ENCODE data around the gene ATOH8. TPM values are rescaled to one million over a fixed set of nuclear protein-coding genes. Genes with fewer than 3 reads are reported as not detected.

Gene ATOH8
- polyA plus RNA-seq, 2 of the 4 experiments (the other 2 are of a cell fraction): 1.8 to 20.0 TPM

GRCh38 chr2:85779641-85780315, 26.0 kb downstream of the ATOH8 start:
- Histone ChIP-seq H3K4me1 (no peaks in the 10 kb centered on the region), H3K4me2 (no peak overlapping the region), H3K27ac (no peak overlapping the region), H3K9me3 (no peaks in the 10 kb centered on the region), H3K4me3 (no peak overlapping the region)
- no peak for TF ChIP-seq FOSL2 (IDR thresholded peaks at IDR 0.05)
- TF ChIP-seq FOSL2 (CRISPR knock-in tag; IDR thresholded peaks at IDR 0.05): no peak
- no peak for TF ChIP-seq JUNB (IDR thresholded peaks at IDR 0.05)
- no peak for TF ChIP-seq FOXS1 (CRISPR knock-in tag; IDR thresholded peaks at IDR 0.05)
- no peak for TF ChIP-seq KDM1A (IDR thresholded peaks at IDR 0.05; ENCODE audit: low read depth)
- TF ChIP-seq, protein P1, sequence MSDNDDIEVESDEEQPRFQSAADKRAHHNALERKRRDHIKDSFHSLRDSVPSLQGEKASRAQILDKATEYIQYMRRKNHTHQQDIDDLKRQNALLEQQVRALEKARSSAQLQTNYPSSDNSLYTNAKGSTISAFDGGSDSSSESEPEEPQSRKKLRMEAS (IDR thresholded peaks at IDR 0.05): no peak
- TF ChIP-seq, protein P2, sequence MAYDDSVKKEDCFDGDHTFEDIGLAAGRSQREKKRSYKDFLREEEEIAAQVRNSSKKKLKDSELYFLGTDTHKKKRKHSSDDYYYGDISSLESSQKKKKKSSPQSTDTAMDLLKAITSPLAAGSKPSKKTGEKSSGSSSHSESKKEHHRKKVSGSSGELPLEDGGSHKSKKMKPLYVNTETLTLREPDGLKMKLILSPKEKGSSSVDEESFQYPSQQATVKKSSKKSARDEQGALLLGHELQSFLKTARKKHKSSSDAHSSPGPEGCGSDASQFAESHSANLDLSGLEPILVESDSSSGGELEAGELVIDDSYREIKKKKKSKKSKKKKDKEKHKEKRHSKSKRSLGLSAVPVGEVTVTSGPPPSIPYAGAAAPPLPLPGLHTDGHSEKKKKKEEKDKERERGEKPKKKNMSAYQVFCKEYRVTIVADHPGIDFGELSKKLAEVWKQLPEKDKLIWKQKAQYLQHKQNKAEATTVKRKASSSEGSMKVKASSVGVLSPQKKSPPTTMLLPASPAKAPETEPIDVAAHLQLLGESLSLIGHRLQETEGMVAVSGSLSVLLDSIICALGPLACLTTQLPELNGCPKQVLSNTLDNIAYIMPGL (CRISPR knock-in tag; IDR thresholded peaks at IDR 0.05; ENCODE audit: borderline replicate concordance): no peak
- no peak for TF ChIP-seq JUN (IDR thresholded peaks at IDR 0.05)
- no peak for TF ChIP-seq CBX2 (IDR thresholded peaks at IDR 0.05; ENCODE audit: borderline replicate concordance, low read depth)
- TF ChIP-seq, protein P3, sequence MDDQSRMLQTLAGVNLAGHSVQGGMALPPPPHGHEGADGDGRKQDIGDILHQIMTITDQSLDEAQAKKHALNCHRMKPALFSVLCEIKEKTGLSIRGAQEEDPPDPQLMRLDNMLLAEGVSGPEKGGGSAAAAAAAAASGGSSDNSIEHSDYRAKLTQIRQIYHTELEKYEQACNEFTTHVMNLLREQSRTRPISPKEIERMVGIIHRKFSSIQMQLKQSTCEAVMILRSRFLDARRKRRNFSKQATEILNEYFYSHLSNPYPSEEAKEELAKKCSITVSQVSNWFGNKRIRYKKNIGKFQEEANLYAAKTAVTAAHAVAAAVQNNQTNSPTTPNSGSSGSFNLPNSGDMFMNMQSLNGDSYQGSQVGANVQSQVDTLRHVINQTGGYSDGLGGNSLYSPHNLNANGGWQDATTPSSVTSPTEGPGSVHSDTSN (IDR thresholded peaks at IDR 0.05): no peak
- TF ChIP-seq HOXA7 (CRISPR knock-in tag; IDR thresholded peaks at IDR 0.05): no peak
- TF ChIP-seq TFCP2L1 (CRISPR knock-in tag; IDR thresholded peaks at IDR 0.05): no peak
- TF ChIP-seq NR3C1 (IDR thresholded peaks at IDR 0.05): no peak
- no peak for TF ChIP-seq RNF2 (IDR thresholded peaks at IDR 0.05; ENCODE audit: borderline replicate concordance, low read depth)
- ATAC-seq: no peak
- no peak for FAIRE-seq
- no peak for DNase-seq (ENCODE audit: low read depth in 1 of 2, low spot score in 1 of 2)
- ChIA-PET POLR2A (no interaction called here), CTCF (interaction anchor here (0.7 to 63.0 kb wide), 7 partner anchors 8 to 300 kb away, joined by 3 to 1675 read pairs (median 4); no protein-coding TSS in a partner anchor)
- 88% methylated on average over 12 of the region's 12 CpGs for WGBS (ENCODE audit: missing lambda C conversion rate)

GRCh38 chr2:85780316-85781012, 26.7 kb downstream of the ATOH8 start:
- no peak for DNase-seq (ENCODE audit: low read depth in 1 of 2, low spot score in 1 of 2)
- H3K9me3 ChIP-seq: no peaks in the 10 kb centered on the region
- ChIA-PET POLR2A (no interaction called here), CTCF (interaction anchor here (0.7 to 63.0 kb wide), 7 partner anchors 8 to 299 kb away, joined by 3 to 1675 read pairs (median 4); no protein-coding TSS in a partner anchor)
- ATAC-seq: no peak
- no peak overlapping the region for H3K27ac ChIP-seq
- 90% methylated on average over 14 of the region's 14 CpGs for WGBS (ENCODE audit: missing lambda C conversion rate)
- no peak for FAIRE-seq
- no peaks in the 10 kb centered on the region for H3K4me1 ChIP-seq
- no peak overlapping the region for H3K4me2 ChIP-seq
- H3K4me3 ChIP-seq: no peak overlapping the region
- TF ChIP-seq CBX2 (IDR thresholded peaks at IDR 0.05; ENCODE audit: borderline replicate concordance, low read depth): no peak
- TF ChIP-seq ELK1 (IDR thresholded peaks at IDR 0.05; ENCODE audit: low read depth, low read length): no peak
- no peak for TF ChIP-seq EHF (CRISPR knock-in tag; IDR thresholded peaks at IDR 0.05)
- TF ChIP-seq BCL3 (IDR thresholded peaks at IDR 0.05): no peak
- TF ChIP-seq, protein P3 (IDR thresholded peaks at IDR 0.05): no peak
- TF ChIP-seq, protein P2 (CRISPR knock-in tag; IDR thresholded peaks at IDR 0.05; ENCODE audit: borderline replicate concordance): no peak
- no peak for TF ChIP-seq RCOR1 (IDR thresholded peaks at IDR 0.05; ENCODE audit: low read depth, low read length)
- TF ChIP-seq E2F6 (IDR thresholded peaks at IDR 0.05; ENCODE audit: borderline replicate concordance, low read depth): no peak
- TF ChIP-seq, protein P4, sequence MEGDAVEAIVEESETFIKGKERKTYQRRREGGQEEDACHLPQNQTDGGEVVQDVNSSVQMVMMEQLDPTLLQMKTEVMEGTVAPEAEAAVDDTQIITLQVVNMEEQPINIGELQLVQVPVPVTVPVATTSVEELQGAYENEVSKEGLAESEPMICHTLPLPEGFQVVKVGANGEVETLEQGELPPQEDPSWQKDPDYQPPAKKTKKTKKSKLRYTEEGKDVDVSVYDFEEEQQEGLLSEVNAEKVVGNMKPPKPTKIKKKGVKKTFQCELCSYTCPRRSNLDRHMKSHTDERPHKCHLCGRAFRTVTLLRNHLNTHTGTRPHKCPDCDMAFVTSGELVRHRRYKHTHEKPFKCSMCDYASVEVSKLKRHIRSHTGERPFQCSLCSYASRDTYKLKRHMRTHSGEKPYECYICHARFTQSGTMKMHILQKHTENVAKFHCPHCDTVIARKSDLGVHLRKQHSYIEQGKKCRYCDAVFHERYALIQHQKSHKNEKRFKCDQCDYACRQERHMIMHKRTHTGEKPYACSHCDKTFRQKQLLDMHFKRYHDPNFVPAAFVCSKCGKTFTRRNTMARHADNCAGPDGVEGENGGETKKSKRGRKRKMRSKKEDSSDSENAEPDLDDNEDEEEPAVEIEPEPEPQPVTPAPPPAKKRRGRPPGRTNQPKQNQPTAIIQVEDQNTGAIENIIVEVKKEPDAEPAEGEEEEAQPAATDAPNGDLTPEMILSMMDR (IDR thresholded peaks at IDR 0.05): no peak
- TF ChIP-seq POLR2AphosphoS2 (conservative IDR thresholded peaks at IDR 0.05; ENCODE audit: low read length): no peak
- no peak for TF ChIP-seq RAD21 (conservative IDR thresholded peaks at IDR 0.05 in 1 of 2, IDR thresholded peaks at IDR 0.05 in 1 of 2)
- TF ChIP-seq HOXB13 (CRISPR knock-in tag; IDR thresholded peaks at IDR 0.05; ENCODE audit: low read depth): no peak

Data from A549 (cell line).